ENCODE data around the gene RCOR1. TPM values are rescaled to one million over a fixed set of nuclear protein-coding genes. Genes with fewer than 3 reads are reported as not detected.

Gene RCOR1
- total RNA-seq, 4 donors from 2014 or later, result 12.6 to 20.9 (median 15.7) TPM

DNA sequence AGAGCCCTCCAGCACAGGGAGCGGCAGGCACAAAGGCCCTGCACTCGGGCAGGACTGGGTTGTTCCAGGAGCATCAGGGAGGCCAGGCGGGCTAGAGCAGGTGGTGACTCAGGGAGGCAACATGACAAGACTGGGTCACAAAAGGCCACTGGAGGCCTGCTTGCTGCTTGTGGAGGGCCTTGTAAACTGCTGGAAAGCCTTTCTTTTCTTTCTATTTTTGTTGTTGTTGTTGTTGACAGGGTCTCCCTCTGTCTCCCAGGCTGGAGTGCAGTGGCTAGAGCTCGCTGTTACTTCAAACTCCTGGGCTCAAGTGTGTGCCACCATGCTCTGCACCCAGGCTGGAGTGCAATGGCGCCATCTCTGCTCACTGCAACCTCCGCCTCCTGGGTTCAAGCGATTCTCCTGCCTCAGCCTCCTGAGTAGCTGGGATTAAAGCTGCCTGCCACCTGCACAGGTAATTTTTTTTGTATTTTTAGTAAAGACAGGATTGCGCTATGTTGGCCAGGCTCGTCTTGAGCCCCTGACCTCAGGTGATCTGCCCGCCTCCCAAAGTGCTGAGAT lies 11.8 kb upstream of the RCOR1 start:
- TF ChIP-seq, protein P1, sequence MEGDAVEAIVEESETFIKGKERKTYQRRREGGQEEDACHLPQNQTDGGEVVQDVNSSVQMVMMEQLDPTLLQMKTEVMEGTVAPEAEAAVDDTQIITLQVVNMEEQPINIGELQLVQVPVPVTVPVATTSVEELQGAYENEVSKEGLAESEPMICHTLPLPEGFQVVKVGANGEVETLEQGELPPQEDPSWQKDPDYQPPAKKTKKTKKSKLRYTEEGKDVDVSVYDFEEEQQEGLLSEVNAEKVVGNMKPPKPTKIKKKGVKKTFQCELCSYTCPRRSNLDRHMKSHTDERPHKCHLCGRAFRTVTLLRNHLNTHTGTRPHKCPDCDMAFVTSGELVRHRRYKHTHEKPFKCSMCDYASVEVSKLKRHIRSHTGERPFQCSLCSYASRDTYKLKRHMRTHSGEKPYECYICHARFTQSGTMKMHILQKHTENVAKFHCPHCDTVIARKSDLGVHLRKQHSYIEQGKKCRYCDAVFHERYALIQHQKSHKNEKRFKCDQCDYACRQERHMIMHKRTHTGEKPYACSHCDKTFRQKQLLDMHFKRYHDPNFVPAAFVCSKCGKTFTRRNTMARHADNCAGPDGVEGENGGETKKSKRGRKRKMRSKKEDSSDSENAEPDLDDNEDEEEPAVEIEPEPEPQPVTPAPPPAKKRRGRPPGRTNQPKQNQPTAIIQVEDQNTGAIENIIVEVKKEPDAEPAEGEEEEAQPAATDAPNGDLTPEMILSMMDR (IDR thresholded peaks at IDR 0.05), result no peak
- DNase-seq (ENCODE audit: low spot score), result no peak
- no peak for ATAC-seq (ENCODE audit: low FRiP score)

DNA sequence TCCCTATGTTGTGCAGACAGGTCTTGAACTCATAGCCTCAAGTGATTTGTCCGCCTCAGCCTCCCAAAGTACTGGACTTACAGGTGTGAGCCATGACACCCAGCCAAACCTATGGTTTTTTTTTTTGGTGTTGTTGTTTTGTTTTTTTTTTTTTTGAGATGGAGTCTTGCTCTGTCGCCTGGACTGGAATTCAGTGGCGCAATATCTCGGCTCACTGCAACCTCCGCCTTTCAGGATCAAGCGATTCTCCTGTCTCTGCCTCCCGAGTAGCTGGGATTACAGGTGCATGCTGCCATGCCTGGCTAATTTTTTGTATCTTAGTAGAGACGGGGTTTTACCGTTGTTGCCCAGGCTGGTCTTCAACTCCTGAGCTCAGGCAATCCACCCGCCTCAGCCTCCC lies 11.3 kb upstream of the RCOR1 start:
- TF ChIP-seq, protein P1 (IDR thresholded peaks at IDR 0.05), result no peak
- DNase-seq (ENCODE audit: low spot score) (no peak), ATAC-seq (ENCODE audit: low FRiP score) (no peak)

DNA sequence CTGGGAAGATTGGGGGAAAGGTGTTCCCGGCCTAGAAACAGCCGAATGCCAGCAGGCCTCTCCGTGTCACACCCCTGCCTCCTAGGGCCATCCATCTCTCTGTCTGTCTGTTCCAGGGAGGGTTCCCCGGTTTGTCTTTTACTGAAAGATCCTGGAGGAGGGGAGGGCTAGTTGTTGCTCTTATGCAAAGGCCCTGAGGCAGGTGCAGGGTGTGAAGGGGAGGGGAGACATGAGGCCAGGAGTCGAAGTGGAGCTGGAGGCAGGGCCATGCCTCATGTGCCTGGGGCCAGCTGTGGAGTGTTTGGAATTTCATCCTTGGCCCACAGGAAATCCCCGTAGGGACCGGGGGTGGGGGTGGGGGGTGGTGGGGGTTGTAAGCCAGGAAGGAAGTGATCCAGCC lies 8.7 kb upstream of the RCOR1 start:
- TF ChIP-seq, protein P1 (IDR thresholded peaks at IDR 0.05), result no peak
- no peak for DNase-seq (ENCODE audit: low spot score)
- no peak for ATAC-seq (ENCODE audit: low FRiP score)

DNA sequence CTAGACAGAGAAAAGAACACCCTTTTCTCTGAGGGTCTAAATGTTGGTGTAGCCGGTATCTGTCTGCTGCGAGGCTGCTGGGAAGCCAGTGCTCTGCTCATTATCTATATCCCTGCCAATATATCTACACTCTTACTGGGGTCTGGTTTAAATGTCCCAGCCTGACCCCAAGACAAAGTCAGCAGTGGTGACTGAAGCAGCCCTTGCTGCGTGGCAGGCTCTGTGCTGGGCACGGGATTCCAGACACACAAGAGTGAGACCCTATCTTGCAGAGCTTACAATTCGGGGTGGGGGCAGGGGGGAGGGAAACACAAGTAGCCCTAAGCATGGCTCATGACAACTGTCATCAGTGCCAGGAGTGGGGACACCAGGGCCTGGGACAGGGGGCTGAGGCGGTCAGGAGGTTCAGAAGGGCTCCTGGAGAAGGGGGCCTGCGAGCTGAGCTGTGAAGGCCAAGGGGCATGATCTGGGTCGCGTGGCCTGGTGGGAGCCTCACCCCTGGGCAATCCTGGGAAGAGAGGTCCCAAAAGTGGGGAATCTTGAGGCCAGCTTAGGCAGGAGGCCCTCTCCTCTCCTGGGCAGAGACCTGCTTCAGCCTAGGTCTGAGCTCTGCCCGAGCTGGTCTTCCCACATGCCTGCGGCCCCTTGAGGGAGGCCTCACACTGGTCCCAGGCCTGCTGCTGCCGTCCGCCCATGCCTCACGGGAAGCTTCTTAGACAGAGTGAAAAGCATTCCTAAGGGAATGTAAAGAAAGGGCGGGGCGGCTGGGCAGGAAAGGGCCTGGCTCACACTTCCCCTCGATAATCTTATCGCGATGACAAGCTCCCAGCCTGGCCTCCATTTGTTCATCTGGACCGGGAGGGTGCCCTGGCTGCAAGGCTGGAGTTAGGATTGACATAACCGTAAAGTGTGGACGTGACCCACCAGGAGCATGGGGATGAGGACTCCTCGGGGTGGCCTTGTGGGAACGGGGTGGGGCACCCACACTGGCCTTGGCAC lies 7.3 kb upstream of the RCOR1 start:
- ATAC-seq (ENCODE audit: low FRiP score) (no peak), DNase-seq (ENCODE audit: low spot score) (no peak)
- TF ChIP-seq, protein P1 (IDR thresholded peaks at IDR 0.05), result no peak

DNA sequence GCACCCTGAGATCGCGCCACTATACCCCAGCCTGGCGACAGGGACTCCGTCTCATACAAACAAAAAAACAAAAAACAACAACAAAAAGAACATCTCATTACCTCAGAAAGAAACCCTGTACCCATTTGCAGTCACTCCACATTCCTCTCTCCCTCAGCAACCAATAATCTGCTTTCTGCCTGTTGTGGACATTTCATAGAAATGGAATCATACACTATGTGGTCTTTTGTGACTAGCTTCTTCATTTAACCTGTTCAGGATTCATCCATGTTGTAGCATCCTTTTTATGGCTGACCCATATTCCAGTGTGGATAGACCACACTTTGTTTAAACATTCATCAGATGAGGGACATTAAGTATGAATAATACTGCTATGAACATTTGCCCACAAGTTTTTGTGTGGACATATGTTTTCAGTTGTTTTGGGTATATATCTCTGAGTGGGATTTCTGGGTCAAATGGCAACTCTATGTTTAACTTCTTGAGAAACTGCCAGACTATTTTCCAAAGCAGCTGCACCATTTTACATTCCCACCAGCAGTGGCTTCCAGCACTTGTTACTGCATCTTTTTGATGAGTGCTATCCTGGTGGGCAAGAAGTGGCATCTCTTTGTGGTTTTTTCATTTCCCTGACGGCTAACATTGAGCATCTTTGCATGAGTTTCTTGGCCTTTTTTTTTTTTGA lies 5.9 kb upstream of the RCOR1 start:
- ATAC-seq (ENCODE audit: low FRiP score) (no peak), DNase-seq (ENCODE audit: low spot score) (no peak)
- TF ChIP-seq, protein P1 (IDR thresholded peaks at IDR 0.05), result no peak

DNA sequence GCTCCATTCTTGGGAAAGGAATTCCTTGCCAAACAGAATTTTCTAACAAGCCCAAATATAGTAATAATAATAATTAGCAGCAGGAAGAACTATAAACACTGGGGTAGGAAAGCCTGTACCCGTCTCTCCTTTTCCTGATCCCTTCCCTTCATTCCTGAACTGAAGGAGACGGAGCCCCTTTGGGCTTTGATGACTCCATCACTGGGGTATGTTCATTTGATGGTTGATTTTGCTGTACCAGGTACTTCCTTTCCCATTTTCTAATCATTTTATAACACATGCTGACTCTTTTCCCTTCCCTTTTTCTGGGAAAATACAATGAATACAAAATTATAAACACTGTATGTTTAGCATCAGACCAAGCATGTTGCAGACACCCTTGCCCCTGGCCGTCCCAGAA lies 3.6 kb upstream of the RCOR1 start:
- DNase-seq (ENCODE audit: low spot score), result no peak
- ATAC-seq (ENCODE audit: low FRiP score), result no peak
- TF ChIP-seq, protein P1 (IDR thresholded peaks at IDR 0.05), result no peak
